IMR-90 (cell line): ENCODE data around the gene MRGPRE. TPM values are rescaled to one million over a fixed set of nuclear protein-coding genes. Genes with fewer than 3 reads are reported as not detected.
A peak's percentile ranks its signal among the peaks of the same experiment; 100 is the strongest.

Experiments used
- ATAC-seq: fragments of 200-7000 bp; cut with Tn5 transposase; 2 replicates; pipeline ENCODE4 v1.9.1; 2020; ENCODE audit warnings: low read depth, mild to moderate bottlenecking, moderate library complexity
- BruUV-seq: library from RNA; stranded (reverse); fragments of 400-500 nt; replicated peaks from 2 replicates; lab custom pipeline; 2021; lab: Mats Ljungman, UMichigan
- CTCF ChIA-PET: fragments of 300-600 bp; formaldehyde crosslinking; extraction: SDS; loops from one replicate; lab custom pipeline; 2021; ENCODE audit warnings: antibody characterized with exemption; lab: Yijun Ruan, JAX
- POLR2A ChIA-PET: fragments of 300-600 bp; sonication (Branson Sonifier 250); formaldehyde crosslinking; loops from one replicate; lab custom pipeline; 2022; ENCODE audit warnings: antibody characterized with exemption; ENCODE audit not compliant: unreplicated experiment; lab: Charles Lee
- DNase-seq: peaks from one replicate; pipeline ENCODE4 v3.0.0; 2013
- H2AFZ ChIP-seq: replicated peaks from 2 replicates; pipeline ENCODE3; 2013; ENCODE audit warnings: low read length, mild to moderate bottlenecking; ENCODE audit not compliant: poor library complexity
- H2AK5ac ChIP-seq: 2 replicates; pipeline ENCODE4 v1.6.1; 2013; ENCODE audit warnings: low read depth, low read length, inconsistent platforms
- H2AK9ac ChIP-seq: replicated peaks from 2 replicates; pipeline ENCODE3; 2013; ENCODE audit warnings: mild to moderate bottlenecking, low read depth, low read length, moderate library complexity; ENCODE audit not compliant: poor library complexity
- H2BK120ac ChIP-seq: 2 replicates; pipeline ENCODE4 v1.6.1; 2013; ENCODE audit warnings: low read depth, low read length, inconsistent platforms
- H2BK15ac ChIP-seq: 3 replicates; pipeline ENCODE4 v1.6.1; 2013; ENCODE audit warnings: low read depth, low read length, inconsistent platforms
- H2BK20ac ChIP-seq: 2 replicates; pipeline ENCODE4 v1.6.1; 2013; ENCODE audit warnings: low read depth, mild to moderate bottlenecking, inconsistent platforms, low read length, moderate library complexity
- H2BK5ac ChIP-seq: 2 replicates; pipeline ENCODE4 v1.6.1; 2013; ENCODE audit warnings: mild to moderate bottlenecking, low read depth, low read length, inconsistent platforms; ENCODE audit not compliant: poor library complexity, severe bottlenecking
- H3K14ac ChIP-seq: replicated peaks from 2 replicates; pipeline ENCODE4 v1.6.1; 2013; ENCODE audit warnings: low read depth, low read length, inconsistent platforms
- H3K18ac ChIP-seq: 2 replicates; pipeline ENCODE4 v1.6.1; 2013; ENCODE audit warnings: low read depth, low read length, control low read depth
- H3K23ac ChIP-seq: 2 replicates; pipeline ENCODE4 v1.6.1; 2013; ENCODE audit warnings: low read depth, low read length, inconsistent platforms
- H3K27ac ChIP-seq: 2 replicates; pipeline ENCODE4 v1.5.1; 2013; ENCODE audit warnings: mild to moderate bottlenecking, control low read depth, low read length; ENCODE audit not compliant: insufficient read depth
- H3K27me3 ChIP-seq: 2 replicates; pipeline ENCODE4 v1.6.1; 2013; ENCODE audit warnings: low read length; ENCODE audit not compliant: control insufficient read depth, insufficient read depth
- H3K36me3 ChIP-seq: 2 replicates; pipeline ENCODE4 v1.6.1; 2013; ENCODE audit warnings: low read length, mixed read lengths; ENCODE audit not compliant: control insufficient read depth, insufficient read depth
- H3K4ac ChIP-seq: 2 replicates; pipeline ENCODE4 v1.6.1; 2013; ENCODE audit warnings: low read depth, low read length, inconsistent platforms
- H3K4me1 ChIP-seq: 2 replicates; pipeline ENCODE4 v1.6.1; 2013; ENCODE audit warnings: low read length, mixed read lengths; ENCODE audit not compliant: control insufficient read depth, insufficient read depth
- H3K4me2 ChIP-seq: 2 replicates; pipeline ENCODE4 v1.6.1; 2013; ENCODE audit warnings: low read depth, mild to moderate bottlenecking, control low read depth, low read length, moderate library complexity
- H3K4me3 ChIP-seq: 2 replicates; pipeline ENCODE4 v1.5.1; 2013; ENCODE audit warnings: low read depth, mild to moderate bottlenecking, control low read depth, low read length, moderate library complexity; ENCODE audit not compliant: insufficient read depth
- H3K56ac ChIP-seq: 2 replicates; pipeline ENCODE4 v1.6.1; 2013; ENCODE audit warnings: low read length, inconsistent platforms; ENCODE audit not compliant: insufficient read depth; ENCODE audit errors: extremely low read depth
- H3K79me1 ChIP-seq, 2 experiments: 2 replicates each; pipeline ENCODE4 v1.6.1; 2013; ENCODE audit warnings: low read length in 2 of 2, inconsistent platforms in 1 of 2, low read depth in 1 of 2
- H3K9ac ChIP-seq: 2 replicates; pipeline ENCODE4 v1.6.1; 2013; ENCODE audit warnings: low read depth, low read length, control low read depth
- H3K9me1 ChIP-seq: 2 replicates; pipeline ENCODE4 v1.6.1; 2013; ENCODE audit warnings: low read length, inconsistent platforms; ENCODE audit not compliant: insufficient read depth
- H3K9me3 ChIP-seq: 2 replicates; pipeline ENCODE4 v1.6.1; 2013; ENCODE audit warnings: low read length; ENCODE audit not compliant: control insufficient read depth, insufficient read depth
- H4K20me1 ChIP-seq: 2 replicates; pipeline ENCODE4 v1.6.1; 2013; ENCODE audit warnings: low read length, inconsistent platforms; ENCODE audit not compliant: insufficient read depth
- H4K5ac ChIP-seq: 2 replicates; pipeline ENCODE4 v1.6.1; 2013; ENCODE audit warnings: mild to moderate bottlenecking, low read depth, low read length, control low read depth
- H4K8ac ChIP-seq, 2 experiments: 2 replicates each; pipeline ENCODE4 v1.6.1; 2013; ENCODE audit warnings: low read depth in 2 of 2, low read length in 2 of 2, control low read depth in 1 of 2, inconsistent platforms in 1 of 2
- H4K91ac ChIP-seq: 2 replicates; pipeline ENCODE4 v1.6.1; 2013; ENCODE audit warnings: low read depth, low read length, inconsistent platforms; ENCODE audit not compliant: insufficient read depth
- BHLHE40 ChIP-seq: fragments of 150-350 bp; IDR thresholded peaks from 2 replicates; pipeline ENCODE4 v1.6.1; 2016; ENCODE audit warnings: mild to moderate bottlenecking, low read depth, low read length
- CEBPB ChIP-seq: IDR thresholded peaks from 2 replicates; pipeline ENCODE4 v1.6.1; 2012; ENCODE audit warnings: low read depth, low read length, improper control_type of control experiment
- CHD1 ChIP-seq: IDR thresholded peaks from 2 replicates; pipeline ENCODE4 v1.6.1; 2012; ENCODE audit warnings: low read depth, low read length, improper control_type of control experiment
- FOS ChIP-seq: fragments of 150-350 bp; IDR thresholded peaks from 2 replicates; pipeline ENCODE4 v1.6.1; 2016; ENCODE audit warnings: low read depth, low read length
- MAZ ChIP-seq: IDR thresholded peaks from 2 replicates; pipeline ENCODE4 v1.6.1; 2012; ENCODE audit warnings: low read depth, mild to moderate bottlenecking, low read length, improper control_type of control experiment, moderate library complexity, borderline replicate concordance
- MXI1 ChIP-seq: IDR thresholded peaks from 2 replicates; pipeline ENCODE4 v1.6.1; 2012; ENCODE audit warnings: low read depth, mild to moderate bottlenecking, low read length, moderate library complexity, borderline replicate concordance
- NFE2L2 ChIP-seq: fragments of 150-350 bp; IDR thresholded peaks from 2 replicates; pipeline ENCODE4 v1.6.1; 2016; ENCODE audit warnings: low read depth, mild to moderate bottlenecking, low read length
- RAD21 ChIP-seq: IDR thresholded peaks from 2 replicates; pipeline ENCODE4 v1.6.1; 2012; ENCODE audit warnings: low read length, improper control_type of control experiment
- RCOR1 ChIP-seq: IDR thresholded peaks from 2 replicates; pipeline ENCODE4 v1.6.1; 2012; ENCODE audit warnings: mild to moderate bottlenecking, low read length, improper control_type of control experiment; ENCODE audit not compliant: insufficient replicate concordance
- RFX5 ChIP-seq: IDR thresholded peaks from 2 replicates; pipeline ENCODE4 v1.8.0; 2012; ENCODE audit warnings: low read depth, mild to moderate bottlenecking, low read length, moderate library complexity
- SMC3 ChIP-seq: fragments of 150-350 bp; IDR thresholded peaks from 2 replicates; pipeline ENCODE4 v1.6.1; 2016; ENCODE audit warnings: low read depth, mild to moderate bottlenecking, antibody characterized with exemption, low read length, moderate library complexity
- USF2 ChIP-seq: fragments of 150-350 bp; IDR thresholded peaks from 2 replicates; pipeline ENCODE4 v1.6.1; 2017; ENCODE audit warnings: mild to moderate bottlenecking, antibody characterized with exemption, low read length, low read depth
- WGBS, 2 experiments: methylation state at CpG; one replicate each; pipeline versions ENCODE4 v1.1.5 to v1.1.7; 2013; ENCODE audit warnings: missing lambda C conversion rate in 2 of 2; ENCODE audit not compliant: insufficient read length in 1 of 2; ENCODE audit errors: extremely low coverage in 2 of 2; 5-methylcytosine and 5-hydroxymethylcytosine counted together
- dilution Hi-C: fragments of 300-500 bp; cut with HindIII; formaldehyde crosslinking; loops from one replicate; pipeline ENCODE4 v1.14.3; 2018; ENCODE audit warnings: low sequenced_read_pairs; ENCODE audit not compliant: unreplicated experiment
- in situ Hi-C: fragments of 300-500 bp; cut with MboI; formaldehyde crosslinking; loops from 3 replicates; pipeline ENCODE4 v1.14.3; 2019; ENCODE audit warnings: low sequenced_read_pairs, inconsistent platforms, mixed read lengths
- intact Hi-C: fragments of 100-400 bp; cut with micrococcal nuclease; formaldehyde crosslinking; loops from 2 replicates; pipeline ENCODE4 v1.10.0; 2022
- polyA plus RNA-seq, 3 experiments: library from polyadenylated mRNA; depleted of rRNA; stranded (reverse); fragments of >200 nt; gene quantifications; 2 replicates each; pipeline ENCODE4 v1.2.3, GENCODE V29; 2012; ENCODE audit warnings: low replicate concordance in 1 of 3
- total RNA-seq: library from RNA; depleted of rRNA; stranded (reverse); fragments of >200 nt; gene quantifications from 2 replicates; pipeline ENCODE4 v1.2.3, GENCODE V29; 2012
- TF ChIP-seq, protein P1 (sequence below): conservative IDR thresholded peaks from 2 replicates; pipeline ENCODE4 v1.5.1; 2012; ENCODE audit warnings: mild to moderate bottlenecking, low read depth, low read length, improper control_type of control experiment

The MRGPRE gene
- total and polyA plus RNA-seq, 2 of the 4 experiments (the other 2 are of a cell fraction), result not detected

DNA sequence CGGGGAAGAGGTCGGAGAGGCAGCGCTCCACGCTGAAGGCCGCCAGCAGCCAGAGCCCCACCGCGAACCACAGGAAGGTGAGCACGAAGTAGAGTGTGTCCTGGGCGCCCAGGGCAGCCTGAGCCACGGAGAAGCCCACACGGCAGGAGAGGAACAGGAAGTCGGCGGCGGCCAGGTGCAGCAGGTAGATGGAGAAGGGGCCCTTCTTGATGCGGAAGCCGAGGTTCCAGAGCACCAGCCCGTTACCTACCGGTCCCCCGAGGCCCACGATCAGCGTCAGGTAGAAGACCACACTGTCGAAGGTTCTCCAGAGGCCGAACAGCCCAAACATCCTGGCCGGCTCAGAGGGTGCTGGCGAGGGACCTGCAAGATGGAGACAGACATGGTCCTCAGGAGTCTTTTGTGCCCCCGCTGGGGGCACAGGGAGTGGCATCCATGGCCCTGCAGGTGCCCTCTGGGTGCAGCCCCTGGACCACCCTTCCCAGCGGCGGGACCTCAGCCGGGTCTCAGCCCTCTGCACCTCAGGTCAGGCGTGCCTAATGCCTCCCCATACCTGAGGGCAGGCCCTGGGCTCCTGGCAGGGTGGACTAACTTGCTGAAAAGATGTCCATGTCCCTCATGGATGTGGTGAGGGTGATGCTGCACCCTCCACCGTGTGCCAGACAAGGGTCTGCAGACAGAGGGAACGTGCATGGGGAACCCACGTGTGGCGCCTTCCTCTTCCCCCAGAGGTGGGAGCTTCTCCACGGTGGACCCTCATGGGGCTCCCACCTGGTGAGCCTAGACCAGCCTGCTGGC lies 13.5 kb downstream of the MRGPRE start, which contains the start of gene MRGPRG (continued):
- TF ChIP-seq RFX5, result no peak

DNA sequence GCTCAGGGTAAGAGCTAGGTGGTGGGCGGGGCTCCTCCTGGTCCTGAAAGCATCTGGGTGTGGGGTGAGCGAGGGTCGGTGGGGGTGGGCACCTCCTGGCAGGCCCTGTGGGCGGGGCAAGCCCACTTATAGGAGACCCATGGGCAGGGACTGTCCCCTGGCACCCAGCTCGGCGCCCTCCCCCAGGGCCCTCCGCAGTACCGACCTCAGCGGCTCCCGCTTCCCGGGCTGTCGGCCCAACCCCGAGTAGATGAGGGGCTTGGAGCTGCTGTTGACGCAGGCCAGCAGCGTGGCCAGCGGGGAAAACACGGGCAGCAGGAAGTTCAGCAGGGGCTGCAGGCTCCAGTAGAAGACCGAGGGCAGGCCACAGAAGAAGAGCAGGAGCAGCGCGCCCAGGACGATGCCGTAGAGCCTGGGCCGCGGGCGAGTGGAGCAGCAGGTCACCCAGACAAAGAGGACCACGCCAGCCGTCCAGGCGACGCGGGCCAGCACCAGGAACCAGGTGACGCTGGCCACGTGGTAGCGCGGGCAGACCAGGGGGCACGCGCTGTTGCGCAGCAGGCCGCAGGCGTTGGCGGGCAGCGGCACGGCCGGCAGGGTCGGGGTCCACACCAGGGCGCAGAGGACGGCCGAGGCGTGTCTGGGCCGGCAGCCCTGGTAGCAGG lies 14.3 kb downstream of the MRGPRE start:
- Histone ChIP-seq H3K4me3 (no peak overlapping the region), H3K4ac (no peak overlapping the region), H3K14ac (no peak overlapping the region), H3K56ac (no peak overlapping the region), H2BK120ac (no peak overlapping the region), H2BK5ac (no peak overlapping the region), H3K27ac (no peak overlapping the region), H3K79me1 (no peaks in the 10 kb centered on the region), H2BK15ac (no peak overlapping the region), H2AFZ (peak overlapping the region; percentile 2), H3K36me3 (no peaks in the 10 kb centered on the region), H4K20me1 (no peaks in the 10 kb centered on the region), H4K91ac (no peak overlapping the region), H3K4me2 (no peak overlapping the region), H3K9ac (no peak overlapping the region), H2BK20ac (no peak overlapping the region), H3K18ac (no peak overlapping the region), H2AK9ac (no peak overlapping the region), H4K8ac (no peak overlapping the region), H4K5ac (no peak overlapping the region), H3K23ac (no peak overlapping the region), H3K9me3 (no peaks in the 10 kb centered on the region), H3K4me1 (no peaks in the 10 kb centered on the region), H3K27me3 (peaks cover 66% of the 10 kb centered on the region), H2AK5ac (no peak overlapping the region), H3K9me1 (no peaks in the 10 kb centered on the region)
- CTCF ChIA-PET, result no interaction called here
- no peak for DNase-seq
- dilution Hi-C loops, result no loop called here
- POLR2A ChIA-PET, result no interaction called here
- no peak for ATAC-seq
- in situ Hi-C loops, result no loop called here
- 76% methylated on average over 23 of the region's 49 CpGs; no CpG with 5 or more reads in 1 of the 2 experiments for WGBS, 2 experiments
- intact Hi-C loops, result loop anchor here (1.0 to 5.0 kb wide), 4 partner anchors 108 to 181 kb away; no protein-coding TSS in a partner anchor
- BruUV-seq, result no TSS peak
- no peak for TF ChIP-seq MAZ
- TF ChIP-seq MXI1, result no peak
- no peak for TF ChIP-seq BHLHE40
- no peak for TF ChIP-seq RAD21
- TF ChIP-seq CHD1, result no peak
- TF ChIP-seq, protein P1, sequence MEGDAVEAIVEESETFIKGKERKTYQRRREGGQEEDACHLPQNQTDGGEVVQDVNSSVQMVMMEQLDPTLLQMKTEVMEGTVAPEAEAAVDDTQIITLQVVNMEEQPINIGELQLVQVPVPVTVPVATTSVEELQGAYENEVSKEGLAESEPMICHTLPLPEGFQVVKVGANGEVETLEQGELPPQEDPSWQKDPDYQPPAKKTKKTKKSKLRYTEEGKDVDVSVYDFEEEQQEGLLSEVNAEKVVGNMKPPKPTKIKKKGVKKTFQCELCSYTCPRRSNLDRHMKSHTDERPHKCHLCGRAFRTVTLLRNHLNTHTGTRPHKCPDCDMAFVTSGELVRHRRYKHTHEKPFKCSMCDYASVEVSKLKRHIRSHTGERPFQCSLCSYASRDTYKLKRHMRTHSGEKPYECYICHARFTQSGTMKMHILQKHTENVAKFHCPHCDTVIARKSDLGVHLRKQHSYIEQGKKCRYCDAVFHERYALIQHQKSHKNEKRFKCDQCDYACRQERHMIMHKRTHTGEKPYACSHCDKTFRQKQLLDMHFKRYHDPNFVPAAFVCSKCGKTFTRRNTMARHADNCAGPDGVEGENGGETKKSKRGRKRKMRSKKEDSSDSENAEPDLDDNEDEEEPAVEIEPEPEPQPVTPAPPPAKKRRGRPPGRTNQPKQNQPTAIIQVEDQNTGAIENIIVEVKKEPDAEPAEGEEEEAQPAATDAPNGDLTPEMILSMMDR, result no peak
- no peak for TF ChIP-seq RFX5
- TF ChIP-seq RCOR1, result no peak
- TF ChIP-seq CEBPB, result no peak
- TF ChIP-seq FOS, result no peak
- TF ChIP-seq USF2, result no peak
- TF ChIP-seq SMC3, result no peak
- TF ChIP-seq NFE2L2, result no peak
